Measurements from ENCODE around the gene ARHGDIB. TPM values are rescaled to one million over a fixed set of nuclear protein-coding genes. Genes with fewer than 3 reads are reported as not detected.

ARHGDIB gene
- total and polyA plus RNA-seq, 10 of the 15 experiments (the other 5 are each of a cell fraction or from before 2014, with no cell fraction given) = 796 to 2,849 (median 1,346) TPM

GRCh38 chr12:14988035-14988434 lies 26.6 kb upstream of the ARHGDIB start (continued):
- TF ChIP-seq, protein P1, sequence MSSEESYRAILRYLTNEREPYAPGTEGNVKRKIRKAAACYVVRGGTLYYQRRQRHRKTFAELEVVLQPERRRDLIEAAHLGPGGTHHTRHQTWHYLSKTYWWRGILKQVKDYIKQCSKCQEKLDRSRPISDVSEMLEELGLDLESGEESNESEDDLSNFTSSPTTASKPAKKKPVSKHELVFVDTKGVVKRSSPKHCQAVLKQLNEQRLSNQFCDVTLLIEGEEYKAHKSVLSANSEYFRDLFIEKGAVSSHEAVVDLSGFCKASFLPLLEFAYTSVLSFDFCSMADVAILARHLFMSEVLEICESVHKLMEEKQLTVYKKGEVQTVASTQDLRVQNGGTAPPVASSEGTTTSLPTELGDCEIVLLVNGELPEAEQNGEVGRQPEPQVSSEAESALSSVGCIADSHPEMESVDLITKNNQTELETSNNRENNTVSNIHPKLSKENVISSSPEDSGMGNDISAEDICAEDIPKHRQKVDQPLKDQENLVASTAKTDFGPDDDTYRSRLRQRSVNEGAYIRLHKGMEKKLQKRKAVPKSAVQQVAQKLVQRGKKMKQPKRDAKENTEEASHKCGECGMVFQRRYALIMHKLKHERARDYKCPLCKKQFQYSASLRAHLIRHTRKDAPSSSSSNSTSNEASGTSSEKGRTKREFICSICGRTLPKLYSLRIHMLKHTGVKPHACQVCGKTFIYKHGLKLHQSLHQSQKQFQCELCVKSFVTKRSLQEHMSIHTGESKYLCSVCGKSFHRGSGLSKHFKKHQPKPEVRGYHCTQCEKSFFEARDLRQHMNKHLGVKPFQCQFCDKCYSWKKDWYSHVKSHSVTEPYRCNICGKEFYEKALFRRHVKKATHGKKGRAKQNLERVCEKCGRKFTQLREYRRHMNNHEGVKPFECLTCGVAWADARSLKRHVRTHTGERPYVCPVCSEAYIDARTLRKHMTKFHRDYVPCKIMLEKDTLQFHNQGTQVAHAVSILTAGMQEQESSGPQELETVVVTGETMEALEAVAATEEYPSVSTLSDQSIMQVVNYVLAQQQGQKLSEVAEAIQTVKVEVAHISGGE (CRISPR knock-in tag; IDR thresholded peaks at IDR 0.05) = no peak
- TF ChIP-seq ATF7 (IDR thresholded peaks at IDR 0.05; ENCODE audit: low read depth) (peak; percentile 94), JUNB (IDR thresholded peaks at IDR 0.05) (no peak), SREBF1 (IDR thresholded peaks at IDR 0.05; ENCODE audit: low read length) (no peak), RCOR1 (conservative IDR thresholded peaks at IDR 0.05; ENCODE audit: low read depth, low read length) (no peak), MXI1 (IDR thresholded peaks at IDR 0.05; ENCODE audit: low read depth, low read length) (no peak), ETV6 (conservative IDR thresholded peaks at IDR 0.05 in 1 of 2, IDR thresholded peaks at IDR 0.05 in 1 of 2; ENCODE audit: borderline replicate concordance in 1 of 2, low read depth in 1 of 2) (peak in 1 of 2 experiments; percentile 19; a peak in 1 of 4 replicates), FOXM1 (IDR thresholded peaks at IDR 0.05; ENCODE audit: low read depth, low read length) (peak; percentile 19; the same call in 1 of the 2 replicates), RELA (IDR thresholded peaks at IDR 0.05; ENCODE audit: borderline replicate concordance, partially characterized antibody) (no peak), TAF1 (IDR thresholded peaks at IDR 0.05; ENCODE audit: borderline replicate concordance, low read depth, low read length) (no peak), E2F8 (IDR thresholded peaks at IDR 0.05; ENCODE audit: low read depth, partially characterized antibody) (no peak), BHLHE40 (IDR thresholded peaks at IDR 0.05; ENCODE audit: borderline replicate concordance in 1 of 2, low read depth in 2 of 2, low read length in 1 of 2) (no peak), E2F4 (IDR thresholded peaks at IDR 0.05; ENCODE audit: low read depth, low read length) (no peak), EZH2 (IDR thresholded peaks at IDR 0.05; ENCODE audit: borderline replicate concordance, control insufficient read depth, low read depth, low read length) (no peak), TCF3 (IDR thresholded peaks at IDR 0.05; ENCODE audit: borderline replicate concordance, insufficient read depth, low read depth, low read length) (no peak), POLR2A (IDR thresholded peaks at IDR 0.05; ENCODE audit: low read depth, low read length) (no peak), CHD4 (IDR thresholded peaks at IDR 0.05) (no peak)
- TF ChIP-seq, protein P2, sequence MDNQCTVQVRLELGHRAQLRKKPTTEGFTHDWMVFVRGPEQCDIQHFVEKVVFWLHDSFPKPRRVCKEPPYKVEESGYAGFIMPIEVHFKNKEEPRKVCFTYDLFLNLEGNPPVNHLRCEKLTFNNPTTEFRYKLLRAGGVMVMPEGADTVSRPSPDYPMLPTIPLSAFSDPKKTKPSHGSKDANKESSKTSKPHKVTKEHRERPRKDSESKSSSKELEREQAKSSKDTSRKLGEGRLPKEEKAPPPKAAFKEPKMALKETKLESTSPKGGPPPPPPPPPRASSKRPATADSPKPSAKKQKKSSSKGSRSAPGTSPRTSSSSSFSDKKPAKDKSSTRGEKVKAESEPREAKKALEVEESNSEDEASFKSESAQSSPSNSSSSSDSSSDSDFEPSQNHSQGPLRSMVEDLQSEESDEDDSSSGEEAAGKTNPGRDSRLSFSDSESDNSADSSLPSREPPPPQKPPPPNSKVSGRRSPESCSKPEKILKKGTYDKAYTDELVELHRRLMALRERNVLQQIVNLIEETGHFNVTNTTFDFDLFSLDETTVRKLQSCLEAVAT (IDR thresholded peaks at IDR 0.05) = 0 out of 2 replicates have a peak, but pooled peaks have one; percentile 34

All from GM12878 (cell line).